Fibroblast of the aortic adventitia (primary cell): ENCODE results near the gene PEAK1. TPM values are rescaled to one million over a fixed set of nuclear protein-coding genes. Genes with fewer than 3 reads are reported as not detected.

Experiments used
- DNase-seq: peaks from one replicate; pipeline ENCODE4 v3.0.0-alpha.2; 2010; ENCODE audit warnings: low read depth
- H3K4me3 ChIP-seq: 2 replicates; pipeline ENCODE4 v1.5.1; 2011; ENCODE audit warnings: low read depth, mild to moderate bottlenecking, control low read depth, low read length, moderate library complexity
- total RNA-seq: library from RNA; depleted of rRNA; stranded (reverse); fragments of >200 nt; gene quantifications from 2 replicates; pipeline ENCODE4 v1.2.3, GENCODE V29; 2012; ENCODE audit warnings: low replicate concordance
- TF ChIP-seq, protein P1 (sequence below): IDR thresholded peaks from 2 replicates; pipeline ENCODE4 v1.5.1; 2011; ENCODE audit warnings: mild to moderate bottlenecking, low read length, control low read depth, inconsistent platforms; ENCODE audit not compliant: insufficient read depth

Gene PEAK1
- total RNA-seq, 1 donor, result 98.2 TPM

- TF ChIP-seq, protein P1, sequence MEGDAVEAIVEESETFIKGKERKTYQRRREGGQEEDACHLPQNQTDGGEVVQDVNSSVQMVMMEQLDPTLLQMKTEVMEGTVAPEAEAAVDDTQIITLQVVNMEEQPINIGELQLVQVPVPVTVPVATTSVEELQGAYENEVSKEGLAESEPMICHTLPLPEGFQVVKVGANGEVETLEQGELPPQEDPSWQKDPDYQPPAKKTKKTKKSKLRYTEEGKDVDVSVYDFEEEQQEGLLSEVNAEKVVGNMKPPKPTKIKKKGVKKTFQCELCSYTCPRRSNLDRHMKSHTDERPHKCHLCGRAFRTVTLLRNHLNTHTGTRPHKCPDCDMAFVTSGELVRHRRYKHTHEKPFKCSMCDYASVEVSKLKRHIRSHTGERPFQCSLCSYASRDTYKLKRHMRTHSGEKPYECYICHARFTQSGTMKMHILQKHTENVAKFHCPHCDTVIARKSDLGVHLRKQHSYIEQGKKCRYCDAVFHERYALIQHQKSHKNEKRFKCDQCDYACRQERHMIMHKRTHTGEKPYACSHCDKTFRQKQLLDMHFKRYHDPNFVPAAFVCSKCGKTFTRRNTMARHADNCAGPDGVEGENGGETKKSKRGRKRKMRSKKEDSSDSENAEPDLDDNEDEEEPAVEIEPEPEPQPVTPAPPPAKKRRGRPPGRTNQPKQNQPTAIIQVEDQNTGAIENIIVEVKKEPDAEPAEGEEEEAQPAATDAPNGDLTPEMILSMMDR, result no peak
- no peak for DNase-seq
- no peak overlapping the region for H3K4me3 ChIP-seq
These were observed 351.3 kb downstream of the PEAK1 start for GRCh38 chr15:77068633-77069032.

- H3K4me3 ChIP-seq, result no peak overlapping the region
- DNase-seq, result no peak
- TF ChIP-seq, protein P1, result no peak
These were observed 352.1 kb downstream of the PEAK1 start for GRCh38 chr15:77067691-77068367.

GRCh38 chr15:77066971-77067690, 352.8 kb downstream of the PEAK1 start:
- no peak overlapping the region for H3K4me3 ChIP-seq
- DNase-seq, result no peak
- TF ChIP-seq, protein P1, result no peak

- DNase-seq, result no peak
- TF ChIP-seq, protein P1, result no peak
- H3K4me3 ChIP-seq, result no peak overlapping the region
These were observed 355.2 kb downstream of the PEAK1 start for GRCh38 chr15:77064539-77065308.

- DNase-seq, result no peak
- no peak overlapping the region for H3K4me3 ChIP-seq
- TF ChIP-seq, protein P1, result no peak
These were observed 355.8 kb downstream of the PEAK1 start for GRCh38 chr15:77064063-77064462.

DNA sequence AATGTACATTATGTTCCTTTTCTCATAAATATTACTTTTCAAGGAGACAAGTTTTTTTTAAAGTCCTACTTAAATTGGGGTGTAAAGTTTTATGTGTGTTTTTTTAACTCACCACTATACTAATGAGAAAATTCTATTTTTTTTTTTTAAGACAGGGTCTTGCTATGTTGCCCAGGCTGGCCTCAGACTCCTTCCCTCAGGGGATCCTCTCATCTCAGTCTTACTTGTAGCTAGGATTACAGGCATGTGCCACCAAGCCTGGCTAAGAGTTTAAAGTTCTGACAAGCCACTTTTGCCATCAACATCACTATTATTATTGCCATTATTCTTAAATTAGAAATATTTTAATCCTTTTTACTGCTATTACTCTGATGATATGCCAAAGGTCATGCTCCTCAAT, 356.7 kb downstream of the PEAK1 start:
- TF ChIP-seq, protein P1, result no peak
- no peak for DNase-seq
- no peak overlapping the region for H3K4me3 ChIP-seq
